Body of pancreas (tissue), 4 donors: ENCODE measurements around the gene KMT2C.

Source experiments
- CTCF ChIP-seq, 7 experiments: fragments of 450-650 bp in 4 of 7; fragments of 200-600 bp in 3 of 7; sonication (generic) in 3 of 7; IDR thresholded peaks; one replicate each; pipeline ENCODE4 v1.5.1; 2016 to 2019; ENCODE audit warnings: antibody characterized with exemption in 7 of 7
- POLR2A ChIP-seq, 3 donors: fragments of 450-650 bp; IDR thresholded peaks; one replicate each; pipeline ENCODE4 v1.6.1; 2016; ENCODE audit warnings: antibody characterized with exemption in 3 of 3, mild to moderate bottlenecking in 2 of 3

DNA sequence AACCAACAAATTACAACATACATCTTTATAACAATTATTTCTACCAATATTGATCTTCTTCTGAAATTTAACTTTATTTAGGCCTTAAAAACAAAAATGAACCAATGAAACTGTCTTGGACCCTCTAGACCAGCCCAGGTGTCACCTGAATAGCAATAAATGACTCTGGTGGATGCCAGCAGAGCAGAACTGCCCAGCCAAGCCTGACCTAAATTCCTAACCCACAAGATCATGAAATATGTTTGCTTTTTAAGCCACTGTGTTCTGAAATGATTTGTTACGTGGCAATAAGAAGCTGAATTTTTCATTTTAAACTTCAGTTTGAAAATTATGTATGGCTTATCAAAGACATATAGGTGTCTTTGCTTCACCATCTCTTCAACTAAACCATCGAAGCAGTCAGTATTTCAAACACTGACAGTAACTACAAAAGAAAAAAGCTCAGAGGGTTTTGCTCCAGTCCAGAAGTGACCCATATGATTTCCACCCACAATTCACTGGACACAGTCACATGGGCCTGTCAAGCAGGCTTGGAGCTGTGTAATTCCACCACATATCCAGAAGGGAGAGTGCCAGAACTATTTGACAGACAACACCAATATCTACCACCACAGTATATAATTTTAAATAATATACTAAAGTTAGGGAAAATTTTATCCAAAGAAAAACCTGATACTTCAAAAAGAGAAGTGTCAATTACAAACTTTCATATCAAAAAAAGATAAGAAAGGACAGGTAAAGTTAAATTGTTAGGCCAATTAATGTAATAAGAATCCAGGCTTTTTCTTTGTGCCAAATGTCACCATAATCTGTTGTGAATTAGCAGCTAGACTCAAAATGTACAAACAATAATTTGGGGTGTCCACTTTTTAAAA is 94.5 kb downstream of the KMT2C start:
- TF ChIP-seq POLR2A (IDR thresholded peaks at IDR 0.05) (no peak), CTCF (IDR thresholded peaks at IDR 0.05) (peak in 6 of 7 experiments; percentile 39 to 70 (median 65))
